K562 (cell line): ENCODE data around the gene SAXO1. TPM values are rescaled to one million over a fixed set of nuclear protein-coding genes. Genes with fewer than 3 reads are reported as not detected.

ENCODE experiments used
- ATAC-seq: fragments of 200-7000 bp; cut with Tn5 transposase; 3 replicates; pipeline ENCODE4 v1.9.1; 2020; ENCODE audit warnings: moderate library complexity
- BruUV-seq: library from RNA; stranded (reverse); fragments of 400-500 nt; replicated peaks from 2 replicates; lab custom pipeline; 2021; lab: Mats Ljungman, UMichigan
- CTCF ChIA-PET: fragments of 300-600 bp; formaldehyde crosslinking; extraction: SDS; loops from one replicate; lab custom pipeline; 2021; ENCODE audit warnings: low intra/inter-chr PET ratio; lab: Yijun Ruan, JAX
- POLR2A ChIA-PET: fragments of 300-600, 350-650 bp; sonication (Branson Sonifier 250); formaldehyde crosslinking; extraction: SDS; loops from one replicate; lab custom pipeline; 2021; ENCODE audit warnings: antibody characterized with exemption, inconsistent platforms; lab: Yijun Ruan, JAX
- DNase-seq, 4 experiments: peaks; one replicate each; pipeline versions ENCODE4 v3.0.0 to v3.0.0-alpha.2; 2011 to 2018; ENCODE audit warnings: low spot score in 3 of 4, mixed read lengths in 3 of 4; ENCODE audit errors: extremely low read depth in 1 of 4
- FAIRE-seq: peaks from 2 replicates; lab custom pipeline; 2011; peaks lifted over from hg19 to GRCh38; lab: Jason Lieb, UNC
- H2AFZ ChIP-seq: 2 replicates; pipeline ENCODE4 v1.6.0; 2011; ENCODE audit warnings: low read depth, low read length, control low read depth, inconsistent platforms
- H3K27ac ChIP-seq: fragments of 200-600 bp; 3 replicates; pipeline ENCODE4 v1.8.0; 2011; ENCODE audit warnings: low read depth, mild to moderate bottlenecking, control low read depth, inconsistent platforms, low read length, moderate library complexity, mixed read lengths; ENCODE audit errors: extremely low read depth
- H3K27me3 ChIP-seq, 2 experiments: fragments of 300-600 bp in 1 of 2; 2 replicates in 1 of 2; 3 replicates in 1 of 2; pipeline versions ENCODE4 v1.6.0 to v1.8.0; 2011; ENCODE audit warnings: inconsistent platforms in 2 of 2, low read length in 2 of 2, mild to moderate bottlenecking in 1 of 2, mixed read lengths in 1 of 2, moderate library complexity in 1 of 2; ENCODE audit not compliant: control insufficient read depth in 2 of 2, insufficient read depth in 2 of 2
- H3K36me3 ChIP-seq: fragments of 300-600 bp; 3 replicates; pipeline ENCODE4 v1.8.0; 2011; ENCODE audit warnings: mild to moderate bottlenecking, low read length, inconsistent platforms; ENCODE audit not compliant: control insufficient read depth, insufficient read depth
- H3K4me1 ChIP-seq, 2 experiments: fragments of 200-600 bp in 1 of 2; replicated peaks in 1 of 2; 2 replicates in 1 of 2; 3 replicates in 1 of 2; pipeline versions ENCODE4 v1.5.1 to v1.8.0; 2011; ENCODE audit warnings: inconsistent platforms in 2 of 2, low read length in 2 of 2, mild to moderate bottlenecking in 1 of 2, mixed read lengths in 1 of 2, moderate library complexity in 1 of 2; ENCODE audit not compliant: control insufficient read depth in 2 of 2, insufficient read depth in 2 of 2
- H3K4me2 ChIP-seq: 2 replicates; pipeline ENCODE4 v1.6.1; 2011; ENCODE audit warnings: low read length, control low read depth, inconsistent platforms, mixed read lengths; ENCODE audit not compliant: insufficient read depth
- H3K4me3 ChIP-seq: fragments of 200-600 bp; sonication (generic), shearing (Covaris generic); 2 replicates; pipeline ENCODE4 v1.5.1; 2016; ENCODE audit warnings: control low read depth, inconsistent platforms
- H3K79me2 ChIP-seq: fragments of 200-600 bp; 3 replicates; pipeline ENCODE4 v1.8.0; 2011; ENCODE audit warnings: low read length, inconsistent platforms; ENCODE audit not compliant: control insufficient read depth, insufficient read depth
- H3K9ac ChIP-seq, 2 experiments: 2 replicates each; pipeline versions ENCODE4 v1.6.0 to v1.6.1; 2011; ENCODE audit warnings: low read depth in 2 of 2, low read length in 2 of 2, control low read depth in 1 of 2, inconsistent platforms in 1 of 2, mild to moderate bottlenecking in 1 of 2, mixed read lengths in 1 of 2; ENCODE audit not compliant: insufficient read depth in 1 of 2
- H3K9me1 ChIP-seq: one replicate; pipeline ENCODE4 v1.6.0; 2011; ENCODE audit warnings: inconsistent platforms, mild to moderate bottlenecking, low read length, moderate library complexity; ENCODE audit not compliant: control insufficient read depth, insufficient read depth
- H3K9me3 ChIP-seq: replicated peaks from 2 replicates; pipeline ENCODE4 v1.5.1; 2011; ENCODE audit warnings: low read depth, low read length, inconsistent platforms; ENCODE audit not compliant: control insufficient read depth, insufficient read depth
- H4K20me1 ChIP-seq: replicated peaks from 2 replicates; pipeline ENCODE4 v1.6.1; 2011; ENCODE audit warnings: low read length, inconsistent platforms, mixed read lengths; ENCODE audit not compliant: control insufficient read depth, insufficient read depth
- KDM1A ChIP-seq, 2 experiments: fragments of 450-650 bp; IDR thresholded peaks; 2 replicates each; pipeline ENCODE4 v1.6.1; 2016; ENCODE audit warnings: mild to moderate bottlenecking in 2 of 2
- POU5F1 ChIP-seq: fragments of 150-350 bp; IDR thresholded peaks from 2 replicates; pipeline ENCODE4 v1.6.1; 2014; ENCODE audit warnings: borderline replicate concordance, low read length, low read depth, mild to moderate bottlenecking; ENCODE audit not compliant: partially characterized antibody
- RBM17 ChIP-seq: fragments of 200-400 bp; formaldehyde crosslinking; IDR thresholded peaks from 2 replicates; pipeline ENCODE4 v1.6.1; 2017; ENCODE audit warnings: low read depth, mild to moderate bottlenecking, low read length, borderline replicate concordance
- TEAD2 ChIP-seq: fragments of 450-650 bp; IDR thresholded peaks from 2 replicates; pipeline ENCODE4 v1.6.1; 2016; ENCODE audit warnings: missing genetic modification characterization, control low read depth, missing compliant biosample characterization
- ZNF639 ChIP-seq, 2 experiments: fragments of 200-800 bp in 1 of 2; sonication (Bioruptor generic) in 1 of 2; sonication (generic) in 1 of 2; formaldehyde crosslinking in 1 of 2; IDR thresholded peaks in 1 of 2; conservative IDR thresholded peaks in 1 of 2; 2 replicates each; pipeline versions ENCODE4 v1.5.0 to v1.6.1; 2016 to 2020; ENCODE audit warnings: missing compliant biosample characterization in 1 of 2, missing genetic modification characterization in 1 of 2, missing genetic modification reagents in 1 of 2
- WGBS: fragments of 100-300 bp; shearing (Covaris generic); methylation state at CpG from one replicate; pipeline ENCODE4 v1.1.6; 2016; ENCODE audit warnings: low coverage, mixed read lengths; ENCODE audit not compliant: insufficient coverage; ENCODE audit errors: missing lambda C conversion rate; 5-methylcytosine and 5-hydroxymethylcytosine counted together
- in situ Hi-C: fragments of 300-500 bp; cut with MboI; formaldehyde crosslinking; loops from 4 replicates; pipeline ENCODE4 v1.15.0; 2018; ENCODE audit warnings: inconsistent platforms, mixed read lengths
- intact Hi-C: fragments of 100-400 bp; cut with micrococcal nuclease; formaldehyde crosslinking; loops from 2 replicates; pipeline ENCODE4 v1.14.2; 2022
- polyA plus RNA-seq, 8 experiments: library from polyadenylated mRNA; depleted of rRNA in 4 of 8; stranded (reverse) in 5 of 8; unstranded in 3 of 8; fragments of >200 nt; fragmentation: Nextera tagmentation in 2 of 8; fragmentation: Illumina TruSeq in 1 of 8; extraction: Ambion mirVana in 2 of 8; extraction: Trizol in 1 of 8; gene quantifications; 2 replicates each; pipeline versions ENCODE4 v1.2.1 to v1.2.3, GENCODE V29; 2011 to 2014; ENCODE audit warnings: inconsistent platforms in 1 of 8, missing spikeins in 1 of 8
- total RNA-seq, 7 experiments: library from RNA; depleted of rRNA in 6 of 7; stranded (reverse); fragments of >200 nt in 6 of 7; fragmentation: Illumina TruSeq in 2 of 7; extraction: Trizol in 2 of 7; gene quantifications; 2 replicates each; pipeline versions ENCODE4 v1.2.1 to v1.2.3, GENCODE V29; 2011 to 2021; ENCODE audit warnings: low replicate concordance in 1 of 7

The SAXO1 gene
- total and polyA plus RNA-seq, 9 of the 15 experiments (the other 6 are each of a cell fraction or from before 2014, with no cell fraction given) = 0.04 TPM; not detected in 8

DNA sequence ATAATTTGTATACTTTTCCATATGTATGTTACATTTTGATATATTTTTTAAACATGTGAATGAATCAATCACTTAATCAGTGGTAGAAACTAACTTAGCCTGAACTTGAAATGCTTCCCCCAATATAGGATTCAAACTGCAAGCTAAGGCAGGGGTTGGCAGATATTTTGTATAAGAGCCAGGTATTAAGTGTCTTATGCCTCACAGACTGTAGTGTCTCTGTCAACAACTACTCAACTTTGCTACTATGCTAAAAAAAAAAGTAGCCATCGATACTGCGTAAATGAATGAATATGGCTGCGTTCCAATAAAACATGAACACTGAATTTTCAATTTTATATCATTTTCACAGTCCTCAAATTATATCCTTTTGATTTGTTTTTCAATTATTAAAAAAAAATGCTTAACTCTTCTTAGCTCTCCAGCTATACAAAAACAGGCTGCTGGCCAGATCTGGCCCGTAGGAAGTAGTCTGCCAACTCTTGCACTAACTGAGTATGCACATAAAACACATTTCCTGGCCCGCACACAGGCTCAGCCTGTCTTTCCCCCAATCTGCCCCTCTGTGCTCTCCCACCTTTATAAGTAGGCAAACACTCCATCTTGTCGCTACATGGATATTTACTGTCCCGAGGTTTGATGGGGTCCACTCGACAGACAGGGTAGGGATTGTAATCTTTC, 91.8 kb downstream of the SAXO1 start:
- H3K79me2 ChIP-seq = no peaks in the 10 kb centered on the region
- H3K4me3 ChIP-seq = no peak overlapping the region
- no peaks in the 10 kb centered on the region for H3K36me3 ChIP-seq
- BruUV-seq = no TSS peak
- no peaks in the 10 kb centered on the region for H3K9me3 ChIP-seq
- ATAC-seq (no peak), DNase-seq (no peak), FAIRE-seq (no peak)
- whole genome bisulfite sequencing = 2% methylated on average over 8 of the region's 8 CpGs
- peaks cover 0 to 4% of the 10 kb centered on the region in 2 experiments; a peak in 2 of 5 replicates for H3K4me1 ChIP-seq
- TF ChIP-seq POU5F1 (no peak), TEAD2 (tag) (no peak), ZNF639 (CRISPR knock-in tag; conservative IDR thresholded peaks at IDR 0.05 in 1 of 2, IDR thresholded peaks at IDR 0.05 in 1 of 2) (no peak), KDM1A (IDR thresholded peaks at IDR 0.05) (no peak), RBM17 (no peak)
- H2AFZ ChIP-seq = no peak overlapping the region
- H4K20me1 ChIP-seq = no peaks in the 10 kb centered on the region
- in situ Hi-C loops (no loop called here), intact Hi-C loops (no loop called here)
- ChIA-PET POLR2A (interaction anchor here (1.0 kb wide), 1 partner anchor 44 kb away, joined by 3 read pairs; no protein-coding TSS in a partner anchor), CTCF (no interaction called here)
- no peak overlapping the region for H3K27ac ChIP-seq
- H3K9ac ChIP-seq = no peak overlapping the region
- no peaks in the 10 kb centered on the region for H3K9me1 ChIP-seq
- H3K4me2 ChIP-seq = no peak overlapping the region
- no peaks in the 10 kb centered on the region for H3K27me3 ChIP-seq
